Endothelial cell (in vitro differentiated cells): Measurements from ENCODE around the gene ZNHIT2. TPM values are rescaled to one million over a fixed set of nuclear protein-coding genes. Genes with fewer than 3 reads are reported as not detected.
A peak's percentile ranks its signal among the peaks of the same experiment; 100 is the strongest.
"Not testable (repeated sequence)": the region's sequence is repeated elsewhere in the genome, so short reads cannot be mapped to it uniquely, and the experiment has no call there.

ENCODE experiments used
- DNase-seq: peaks from one replicate; pipeline ENCODE4 v3.0.0; 2021; ENCODE audit warnings: low spot score
- H3K27ac Mint-ChIP-seq: one replicate; pipeline ENCODE4 v1.8.0; 2021; ENCODE audit warnings: mixed read lengths, inconsistent platforms; ENCODE audit not compliant: unreplicated experiment
- H3K27me3 Mint-ChIP-seq: one replicate; pipeline ENCODE4 v1.8.0; 2021; ENCODE audit warnings: mild to moderate bottlenecking, moderate library complexity, mixed read lengths, inconsistent platforms; ENCODE audit not compliant: unreplicated experiment
- H3K36me3 Mint-ChIP-seq: one replicate; pipeline ENCODE4 v1.8.0; 2021; ENCODE audit warnings: mild to moderate bottlenecking, low read depth, mixed read lengths, inconsistent platforms; ENCODE audit not compliant: unreplicated experiment
- H3K4me1 Mint-ChIP-seq: one replicate; pipeline ENCODE4 v1.8.0; 2021; ENCODE audit warnings: mild to moderate bottlenecking, mixed read lengths, inconsistent platforms; ENCODE audit not compliant: unreplicated experiment
- H3K4me3 Mint-ChIP-seq: one replicate; pipeline ENCODE4 v1.8.0; 2021; ENCODE audit warnings: mild to moderate bottlenecking, mixed read lengths, inconsistent platforms; ENCODE audit not compliant: unreplicated experiment
- H3K9me3 Mint-ChIP-seq: one replicate; pipeline ENCODE4 v1.8.0; 2021; ENCODE audit warnings: mixed read lengths, inconsistent platforms; ENCODE audit not compliant: unreplicated experiment
- CTCF ChIP-seq: fragments of 200-600 bp; sonication (generic); IDR thresholded peaks from one replicate; pipeline ENCODE4 v1.5.0; 2021; ENCODE audit warnings: antibody characterized with exemption; ENCODE audit not compliant: unreplicated experiment
- total RNA-seq: library from RNA; stranded (reverse); fragmentation: NEBNext Ultra II Directional; extraction: Animal tissue kit (Norgen Biotek cat#: 25700); gene quantifications from one replicate; pipeline ENCODE4 v1.2.1, GENCODE V29; 2021; ENCODE audit not compliant: unreplicated experiment

ZNHIT2 gene
- total RNA-seq, 1 donor from 2014 or later = 6.0 TPM

GRCh38 chr11:65120831-65121230 lies 3.3 kb upstream of the ZNHIT2 start:
- DNase-seq = no peak
- no peak for TF ChIP-seq CTCF
- Mint-ChIP-seq H3K4me3 (peak overlapping the region; percentile 99), H3K4me1 (peaks cover 23% of the 10 kb centered on the region), H3K27me3 (peaks cover 18% of the 10 kb centered on the region), H3K36me3 (peaks cover 25% of the 10 kb centered on the region), H3K27ac (peak overlapping the region; percentile 93), H3K9me3 (no peaks in the 10 kb centered on the region)

DNA sequence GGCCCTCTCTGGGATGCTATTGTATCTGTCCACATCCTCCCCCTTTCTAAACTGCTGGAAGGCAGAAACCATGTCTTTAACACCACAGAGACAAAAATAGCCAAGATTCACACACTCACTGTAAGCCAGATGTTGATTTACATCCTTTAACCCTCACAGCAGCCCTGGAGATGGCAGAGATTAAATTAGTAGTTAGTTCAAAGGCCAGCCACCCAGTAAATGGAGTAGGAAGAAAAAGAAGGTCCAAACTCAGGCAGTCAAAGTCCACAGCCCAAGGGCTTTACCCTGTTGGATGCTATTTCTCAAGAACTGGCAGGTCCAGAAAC lies 2.1 kb upstream of the ZNHIT2 start:
- peak overlapping the region; percentile 71 for H3K4me3 Mint-ChIP-seq
- peaks cover 19% of the 10 kb centered on the region for H3K27me3 Mint-ChIP-seq
- no peak for DNase-seq
- H3K4me1 Mint-ChIP-seq = peaks cover 23% of the 10 kb centered on the region
- peaks cover 23% of the 10 kb centered on the region for H3K36me3 Mint-ChIP-seq
- H3K9me3 Mint-ChIP-seq = no peaks in the 10 kb centered on the region
- H3K27ac Mint-ChIP-seq = peak overlapping the region; percentile 83
- no peak for TF ChIP-seq CTCF

DNA sequence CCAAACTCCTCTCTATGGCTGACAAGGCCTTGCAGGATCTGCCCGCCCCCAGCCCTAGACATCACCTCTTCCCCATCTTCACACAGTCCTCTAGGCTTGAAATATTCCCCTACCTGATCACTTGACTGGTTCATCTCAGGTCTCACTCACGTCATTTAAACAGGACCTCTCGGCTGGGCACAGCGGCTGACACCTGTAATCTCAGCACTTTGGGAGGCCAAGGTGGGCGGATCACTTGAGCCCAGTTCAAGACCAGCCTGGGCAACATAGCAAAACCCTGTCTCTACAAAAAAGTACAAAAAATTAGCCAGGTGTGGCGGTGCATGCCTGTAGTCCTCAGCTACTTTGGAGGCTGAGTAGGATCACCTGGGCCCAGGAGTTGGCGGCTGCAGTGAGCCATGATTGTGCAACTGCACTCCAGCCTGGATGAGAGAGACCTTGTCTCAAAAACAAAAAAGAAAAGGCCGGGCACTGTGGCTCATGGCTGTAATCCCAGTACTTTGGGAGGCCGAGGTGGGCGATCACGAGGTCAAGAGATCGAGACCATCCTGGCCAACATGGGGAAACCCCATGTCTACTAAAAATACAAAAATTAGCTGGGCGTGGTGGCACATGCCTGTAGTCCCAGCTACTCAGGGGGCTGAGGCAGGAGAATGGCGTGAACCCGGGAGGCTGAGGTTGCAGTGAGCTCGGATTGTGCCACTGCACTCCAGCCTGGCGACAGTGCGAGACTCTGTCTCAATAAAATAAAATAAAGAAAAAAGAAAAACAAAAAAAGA lies 1.6 kb upstream of the ZNHIT2 start:
- DNase-seq, H3K9me3 Mint-ChIP-seq: not testable (repeated sequence)
- Mint-ChIP-seq H3K27ac (peak overlapping the region; percentile 83), H3K27me3 (peaks cover 22% of the 10 kb centered on the region), H3K4me1 (peaks cover 23% of the 10 kb centered on the region), H3K4me3 (peak overlapping the region; percentile 87), H3K36me3 (peaks cover 26% of the 10 kb centered on the region)

- Mint-ChIP-seq H3K9me3 (no peaks in the 10 kb centered on the region), H3K27ac (peak overlapping the region; percentile 77), H3K36me3 (peaks cover 34% of the 10 kb centered on the region), H3K27me3 (peaks cover 29% of the 10 kb centered on the region), H3K4me1 (peaks cover 27% of the 10 kb centered on the region), H3K4me3 (peak overlapping the region; percentile 87)
- TF ChIP-seq CTCF = peak; percentile 52
- no peak for DNase-seq
Measured at GRCh38 chr11:65118097-65118837, 766 bp upstream of the ZNHIT2 start.

GRCh38 chr11:65116370-65117205 lies 913 bp downstream of the ZNHIT2 start:
- Mint-ChIP-seq H3K36me3 (peaks cover 32% of the 10 kb centered on the region), H3K27me3 (peaks cover 28% of the 10 kb centered on the region), H3K27ac (no peak overlapping the region), H3K9me3 (no peaks in the 10 kb centered on the region), H3K4me3 (peak overlapping the region; percentile 88), H3K4me1 (peaks cover 20% of the 10 kb centered on the region)
- no peak for TF ChIP-seq CTCF
- peak; percentile 34 for DNase-seq
